NCI-H2196 treated with DMSO at 0.1 percent for 48 hours (cell line): Measurements from ENCODE around the gene COQ10A.
A peak's percentile ranks its signal among the peaks of the same experiment; 100 is the strongest.

Experiments
- DNase-seq: peaks from one replicate; lab custom pipeline; 2025; ENCODE audit not compliant: unreplicated experiment; lab: John Stamatoyannopoulos, UW

COQ10A gene

DNA sequence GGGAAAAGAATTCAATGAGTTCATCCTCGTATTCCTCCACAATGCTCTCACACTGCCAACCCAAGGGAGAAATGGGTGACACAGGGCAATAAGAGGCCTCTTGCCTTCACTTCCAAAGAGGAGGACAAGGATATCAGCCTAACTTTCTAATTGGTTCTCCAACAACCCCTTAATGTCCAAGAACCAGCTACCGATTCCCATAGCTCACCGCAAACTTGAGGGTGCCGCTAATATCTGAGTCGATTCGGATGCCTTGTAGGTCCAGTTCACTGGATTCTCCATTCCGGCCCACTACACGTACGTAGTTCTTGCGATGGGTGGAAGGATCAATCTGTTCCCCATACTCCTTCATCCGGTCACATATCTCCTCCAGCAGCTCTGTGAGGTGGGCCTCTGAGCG lies 44.3 kb downstream of the COQ10A start:
- no peak for DNase-seq

DNA sequence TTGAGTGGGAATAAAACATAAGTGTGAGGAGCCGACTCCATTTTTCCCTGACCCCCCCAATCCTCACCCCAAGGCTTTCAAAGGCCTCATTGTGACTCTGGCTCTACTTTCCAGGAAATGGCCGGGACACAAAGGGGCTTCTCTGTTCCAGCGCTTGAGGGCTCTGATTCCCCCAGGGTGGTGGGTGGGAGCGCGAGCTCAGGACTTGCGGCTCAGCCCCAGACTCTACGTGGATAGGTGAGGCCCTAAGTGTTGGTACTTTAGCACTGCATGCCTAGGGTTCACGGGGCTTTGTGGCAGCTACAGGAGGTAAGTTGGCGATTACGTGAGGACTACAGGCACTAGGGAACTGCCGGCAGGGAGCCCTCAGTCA lies 48.5 kb downstream of the COQ10A start:
- no peak for DNase-seq

DNA sequence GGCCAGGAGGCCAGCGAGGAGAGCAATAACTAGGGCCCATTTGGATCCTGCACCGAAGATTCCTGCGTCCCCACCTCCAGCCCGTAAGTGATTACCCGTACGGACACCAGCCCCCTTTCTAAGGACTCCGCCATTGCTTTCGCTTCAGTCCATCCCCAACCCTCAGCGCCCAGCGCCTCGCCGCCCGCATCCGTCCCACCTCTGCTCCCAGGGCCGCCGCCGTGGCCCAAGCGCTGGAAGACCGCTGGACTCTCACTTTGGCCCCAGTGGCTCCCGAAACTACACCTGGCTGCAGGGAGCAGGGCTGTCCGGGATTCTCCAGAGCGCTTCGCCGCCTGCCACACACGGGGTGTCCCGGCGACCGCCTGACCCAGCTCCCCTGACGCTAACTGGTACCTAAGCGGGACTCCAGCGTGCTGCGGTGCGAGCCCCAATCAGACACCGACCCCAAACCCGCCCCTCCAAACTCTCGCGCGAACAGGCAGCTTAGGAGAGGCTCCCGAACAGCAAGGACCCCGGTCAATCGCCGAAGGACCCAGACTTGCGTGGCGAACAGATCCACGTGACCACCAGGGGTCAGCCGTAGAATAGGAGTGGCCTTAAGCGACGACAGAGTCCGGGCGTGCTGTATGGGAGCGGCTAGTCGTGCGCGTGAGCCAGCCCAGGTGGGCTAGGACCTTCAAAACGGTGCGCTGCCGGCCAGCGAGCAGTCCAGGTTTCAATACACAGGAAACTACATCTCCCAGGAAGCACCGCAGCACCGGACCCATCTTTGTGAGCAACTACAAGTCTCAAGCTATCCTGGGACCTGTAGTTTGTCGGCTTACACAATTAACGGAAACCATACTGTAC lies 49.1 kb downstream of the COQ10A start, which contains the start of gene CNPY2:
TSS of gene CNPY2 (minus strand) at position 367 of the 852 bp plus-strand sequence. CDS start 771 bp downstream, outside the sequence.
- peak; percentile 96 for DNase-seq

DNA sequence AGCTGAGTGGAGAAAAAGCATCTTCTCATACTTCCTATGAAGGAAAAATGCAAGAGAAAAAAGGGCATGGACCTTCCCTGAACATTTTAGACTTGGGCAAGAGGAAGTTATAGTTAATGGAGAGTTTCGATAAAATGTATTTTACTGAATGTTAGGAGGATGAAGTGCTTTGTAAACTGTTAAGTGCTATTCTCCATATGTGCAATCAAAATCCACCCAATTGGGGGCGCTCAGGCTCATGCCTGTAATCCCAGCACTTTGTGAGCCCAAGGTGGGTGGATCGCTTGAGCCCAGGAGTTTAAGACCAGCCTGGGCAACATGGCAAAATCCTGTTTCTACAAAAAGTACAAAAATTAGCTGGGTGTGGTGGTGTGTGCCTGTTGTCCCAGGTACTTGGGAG lies 50.9 kb downstream of the COQ10A start:
- no peak for DNase-seq
